Posterior vena cava (tissue), 2 donors: ENCODE measurements around the gene ADAP1. TPM values are rescaled to one million over a fixed set of nuclear protein-coding genes. Genes with fewer than 3 reads are reported as not detected.

Source experiments
- DNase-seq: peaks from one replicate; pipeline ENCODE4 v3.0.0-alpha.2; 2020; ENCODE audit warnings: low spot score
- intact Hi-C, 2 donors: fragments of 100-400 bp; cut with DNase I; formaldehyde crosslinking; loops; one replicate each; pipeline versions ENCODE4 v1.14.1 to v1.14.2; 2022 to 2023
- total RNA-seq, 2 donors: library from RNA; stranded (reverse); fragmentation: NEBNext Ultra II Directional; extraction: Animal tissue kit (Norgen Biotek cat#: 25700); gene quantifications; one replicate each; pipeline ENCODE4 v1.2.1, GENCODE V29; 2021
- donor health status: DM: yes; HTN: yes; CAD: no.
- donor health status: DM: yes; HTN: yes; CAD: no.

ADAP1 gene
- total RNA-seq, 2 donors from 2014 or later: 16.3 to 17.8 TPM

DNA sequence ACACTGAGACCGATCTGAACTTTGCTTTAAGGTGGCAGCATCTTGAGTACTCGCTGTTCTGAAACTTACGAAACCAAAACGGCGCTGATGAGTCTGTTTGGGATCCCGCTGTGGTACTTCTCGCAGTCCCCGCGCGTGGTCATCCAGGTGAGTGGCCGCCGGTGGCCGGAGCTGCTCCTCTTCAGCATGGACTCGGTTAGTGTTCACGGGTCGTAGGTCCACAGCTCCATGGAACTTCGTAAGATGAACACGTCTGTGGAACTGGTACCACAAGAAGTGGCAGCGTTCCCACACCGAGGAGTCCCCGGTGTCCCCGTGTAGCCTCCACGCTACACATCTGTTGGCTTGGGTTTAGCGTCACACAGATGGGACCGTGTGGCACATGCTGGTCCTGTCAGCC lies 88.6 kb downstream of the ADAP1 start:
- no peak for DNase-seq
- intact Hi-C loops: loop anchor here in 1 of 2 donors (5.0 kb wide), 1 partner anchor 79 kb away; no protein-coding TSS in a partner anchor

GRCh38 chr7:863106-863505 lies 91.4 kb downstream of the ADAP1 start:
- intact Hi-C loops: loop anchor here in 1 of 2 donors (5.0 kb wide), 1 partner anchor 546 kb away; no protein-coding TSS in a partner anchor
- no peak for DNase-seq

DNA sequence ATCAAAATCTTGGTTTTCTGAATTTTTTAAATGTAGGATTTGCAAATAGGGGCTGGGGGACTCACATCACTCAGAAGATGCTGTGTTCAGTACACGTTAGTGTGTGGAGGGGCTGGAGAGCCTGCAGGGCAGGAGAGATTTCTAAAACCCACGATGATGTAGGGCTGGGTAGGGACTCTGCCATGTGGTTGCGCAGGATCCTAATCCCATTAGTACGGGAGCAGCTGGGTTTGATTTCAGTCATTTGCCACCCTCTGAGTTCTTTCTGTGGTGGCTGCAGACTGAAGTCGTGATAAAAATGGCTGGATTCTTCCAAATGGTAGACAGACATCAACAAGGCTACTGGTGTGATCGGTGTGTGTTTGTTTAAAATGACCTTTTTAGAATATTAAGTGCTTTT lies 92.3 kb downstream of the ADAP1 start:
- intact Hi-C loops: loop anchor here in 1 of 2 donors (5.0 kb wide), 1 partner anchor 545 kb away; no protein-coding TSS in a partner anchor
- no peak for DNase-seq

GRCh38 chr7:861222-861621 lies 93.3 kb downstream of the ADAP1 start:
- DNase-seq: no peak
- intact Hi-C loops: loop anchor here in 1 of 2 donors (5.0 kb wide), 1 partner anchor 544 kb away; no protein-coding TSS in a partner anchor

DNA sequence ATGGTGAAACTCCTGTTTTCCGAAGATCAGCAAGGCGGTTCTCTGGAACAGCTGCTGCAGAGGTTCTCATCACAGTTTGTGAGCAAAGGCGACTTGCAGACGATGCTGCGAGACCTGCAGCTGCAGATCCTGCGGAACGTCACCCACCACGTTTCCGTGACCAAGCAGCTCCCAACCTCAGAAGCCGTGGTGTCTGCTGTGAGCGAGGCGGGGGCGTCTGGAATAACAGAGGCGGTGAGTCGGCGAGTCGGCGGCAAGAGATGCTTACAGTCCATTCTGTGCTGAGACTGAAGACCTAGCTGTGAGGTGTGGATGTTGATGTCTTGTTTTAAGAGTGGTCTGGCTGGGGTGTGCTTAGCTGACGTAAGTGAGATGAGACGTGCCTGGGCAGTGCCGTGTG lies 94.3 kb downstream of the ADAP1 start:
- intact Hi-C loops: loop anchor here in 1 of 2 donors (5.0 kb wide), 1 partner anchor 543 kb away; no protein-coding TSS in a partner anchor
- DNase-seq: no peak

DNA sequence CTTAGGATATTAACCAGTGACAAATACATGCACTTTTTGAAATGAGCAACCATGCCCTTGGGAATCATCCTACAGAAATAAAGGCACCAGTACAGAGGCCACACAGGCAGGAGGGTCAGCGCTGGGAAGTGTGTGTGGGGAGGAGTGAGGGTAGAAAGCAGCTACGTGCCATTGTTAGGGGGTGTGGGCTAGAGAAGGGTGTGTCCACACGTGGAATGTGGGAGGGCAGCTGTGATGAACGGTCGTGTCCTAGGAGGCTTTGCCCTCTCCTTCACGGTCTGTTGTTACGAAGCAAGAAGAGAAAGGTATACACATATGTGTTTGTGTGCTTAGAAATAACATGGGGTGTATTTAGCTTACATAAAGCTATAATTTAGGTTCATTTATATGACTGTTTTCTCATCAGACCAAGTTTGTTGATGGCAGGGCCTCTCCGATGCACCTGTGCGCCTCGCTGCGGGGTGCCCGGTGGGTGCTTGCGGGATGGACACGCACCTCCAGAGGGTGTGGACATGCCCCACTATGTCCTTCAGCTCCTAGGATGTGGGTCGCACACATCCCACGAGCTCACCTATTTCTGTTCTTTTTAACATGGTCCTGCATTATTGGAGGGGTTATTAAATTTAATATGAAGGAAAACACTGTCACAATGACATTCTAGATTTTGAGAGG lies 95.0 kb downstream of the ADAP1 start:
- no peak for DNase-seq
- intact Hi-C loops: loop anchor here in 1 of 2 donors (5.0 kb wide), 1 partner anchor 542 kb away; no protein-coding TSS in a partner anchor

DNA sequence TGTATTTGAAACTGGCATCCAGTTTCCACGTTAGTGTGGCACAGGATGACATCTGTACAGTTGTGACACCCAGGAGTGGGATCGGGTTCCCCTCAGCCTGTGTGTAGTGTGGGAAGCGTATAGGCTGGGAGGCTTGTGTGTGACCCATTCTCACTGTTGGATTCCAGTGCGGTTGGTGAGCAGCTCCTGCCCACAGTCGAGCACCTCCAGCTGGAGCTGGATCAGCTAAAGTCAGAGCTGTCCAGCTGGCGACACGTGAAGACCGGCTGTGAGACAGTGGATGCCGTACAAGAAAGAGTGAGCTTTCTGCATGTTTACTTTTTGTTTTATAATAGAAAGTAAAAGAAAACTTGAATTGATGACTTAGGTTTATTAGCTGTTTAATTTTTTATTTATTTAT lies 96.8 kb downstream of the ADAP1 start:
- intact Hi-C loops: no loop called here
- DNase-seq: no peak

GRCh38 chr7:856444-857095 lies 97.9 kb downstream of the ADAP1 start:
- DNase-seq: no peak
- intact Hi-C loops: no loop called here

DNA sequence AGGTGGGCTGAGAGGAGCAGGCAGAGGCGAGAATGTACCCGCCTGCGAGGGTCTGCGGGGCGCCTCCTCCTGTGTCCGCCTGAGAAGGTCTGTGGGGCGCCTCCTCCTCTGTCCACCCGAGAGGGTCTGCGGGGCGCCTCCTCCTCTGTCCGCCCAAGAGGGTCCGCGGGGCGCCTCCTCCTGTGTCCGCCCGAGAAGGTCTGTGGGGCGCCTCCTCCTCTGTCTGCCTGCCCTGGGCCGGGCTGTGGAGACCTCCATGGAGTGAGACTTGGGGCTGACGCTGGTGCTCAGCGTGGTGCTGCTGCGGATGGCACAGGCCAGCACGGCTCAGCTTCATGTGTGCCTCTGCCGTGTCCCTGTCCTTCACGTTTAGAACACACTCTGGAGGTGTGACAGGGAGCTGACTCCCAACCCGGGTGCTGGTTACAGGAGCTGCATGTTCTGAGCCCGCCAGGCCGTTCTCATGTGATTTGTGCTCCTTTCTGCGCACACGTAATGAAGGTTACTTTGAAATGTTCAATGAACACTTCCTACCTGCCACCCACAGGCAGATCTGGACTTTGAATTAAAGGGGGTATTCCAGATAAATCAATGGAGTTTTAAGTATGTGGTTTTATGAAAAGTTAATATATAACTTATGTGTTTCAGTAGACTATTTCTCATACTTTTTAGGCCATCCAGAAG lies 98.7 kb downstream of the ADAP1 start:
- intact Hi-C loops: no loop called here
- DNase-seq: no peak

DNA sequence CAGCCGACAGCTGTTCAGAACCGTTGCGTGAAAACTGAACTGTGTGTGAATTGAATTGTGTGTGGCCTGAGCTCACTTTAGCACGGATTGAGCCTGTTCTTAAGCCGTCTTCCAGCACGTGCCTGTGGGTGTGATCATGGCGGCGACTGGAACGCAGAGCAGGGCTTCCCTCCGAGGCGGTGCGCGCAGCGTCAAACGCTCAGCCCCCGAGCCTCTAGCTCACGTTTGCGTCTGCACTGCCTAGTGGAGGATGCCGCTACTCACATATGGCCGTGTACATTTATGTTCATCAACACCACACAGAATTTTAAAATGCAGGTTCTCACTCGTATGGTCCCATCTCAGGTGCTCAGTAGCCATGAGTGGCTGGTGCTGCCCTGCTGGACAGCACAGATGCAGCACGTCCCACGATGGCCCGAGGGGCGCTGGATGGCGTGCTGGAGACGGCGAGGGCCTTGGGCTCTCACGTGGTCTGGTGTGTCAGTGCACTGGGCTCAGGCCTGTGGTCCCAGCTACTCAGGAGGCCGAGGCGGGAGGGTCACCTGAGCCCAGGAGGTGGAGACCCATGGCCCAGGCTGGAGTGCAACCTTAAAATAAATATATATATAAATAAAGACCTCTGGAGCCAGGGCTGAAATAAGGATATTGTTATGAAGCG lies 100.2 kb downstream of the ADAP1 start:
- intact Hi-C loops: no loop called here
- no peak for DNase-seq

- no peak for DNase-seq
- intact Hi-C loops: no loop called here
Observed at GRCh38 chr7:853366-854117, 100.9 kb downstream of the ADAP1 start.

- intact Hi-C loops: no loop called here
Observed at GRCh38 chr7:851204-851603, 103.3 kb downstream of the ADAP1 start.

GRCh38 chr7:849781-850180 lies 104.7 kb downstream of the ADAP1 start:
- DNase-seq: no peak
- intact Hi-C loops: no loop called here

More at GRCh38 chr7:851204-851603, 103.3 kb downstream of the ADAP1 start:
- no peak for DNase-seq

DNA sequence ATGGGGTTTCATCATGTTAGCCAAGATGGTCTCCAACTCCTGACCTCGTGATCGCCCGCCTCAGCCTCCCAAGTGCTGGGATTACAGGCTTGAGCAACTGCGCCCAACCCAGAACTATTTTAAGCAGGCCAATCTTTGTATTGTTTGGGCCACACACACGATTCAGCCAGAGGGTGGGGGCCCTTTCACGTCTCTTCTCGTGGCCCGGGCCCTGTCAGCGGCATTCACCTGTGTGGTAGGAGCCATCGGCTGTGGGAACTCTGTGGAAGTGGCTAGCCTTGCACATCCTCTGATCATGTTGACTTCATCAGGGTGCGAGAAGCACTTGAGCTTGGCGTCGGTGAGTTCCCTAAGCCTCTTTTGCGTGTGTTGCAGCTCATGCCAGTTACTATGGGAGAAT lies 105.3 kb downstream of the ADAP1 start:
- no peak for DNase-seq
- intact Hi-C loops: no loop called here

Other genes starting within 250 kb of the ADAP1 start
- 10 to 100 TPM; 12.6 to 16.9 TPM for gene DNAAF5, start 228.0 kb downstream of the ADAP1 start, total RNA-seq
- gene PRKAR1B, start 227.4 kb downstream of the ADAP1 start, total RNA-seq: 10 to 100 TPM; 10.1 TPM
- 100 to 1,000 TPM; 110 to 132 TPM for gene SUN1, start 122.2 kb downstream of the ADAP1 start, total RNA-seq
- 10 to 100 TPM; 13.2 to 16.3 TPM for gene GET4, start 78.1 kb downstream of the ADAP1 start, total RNA-seq
- gene COX19, start 20.9 kb upstream of the ADAP1 start, total RNA-seq: 1 to 10 TPM; 5.9 to 8.4 TPM
- gene CYP2W1, start 28.5 kb upstream of the ADAP1 start, total RNA-seq: not detected
- gene GPR146, start 89.9 kb upstream of the ADAP1 start, total RNA-seq: 10 to 100 TPM in 1 of 2 donors, 1 to 10 TPM in 1; 9.4 to 14.3 TPM
- 1 to 10 TPM; 5.5 to 6.6 TPM for gene GPER1, start 133.4 kb upstream of the ADAP1 start, total RNA-seq
- 10 to 100 TPM; 22.6 to 30.9 TPM for gene ZFAND2A, start 205.5 kb upstream of the ADAP1 start, total RNA-seq